BLaER1 (cell line): ENCODE data around the gene PIP5K1B.

Experiments
- H3K27ac ChIP-seq: shearing (Covaris generic); formaldehyde crosslinking; 2 replicates; pipeline ENCODE4 v1.8.1; 2022
- H3K27me3 ChIP-seq: shearing (Covaris generic); formaldehyde crosslinking; 2 replicates; pipeline ENCODE4 v1.8.1; 2022
- H3K36me3 ChIP-seq: shearing (Covaris generic); formaldehyde crosslinking; 2 replicates; pipeline ENCODE4 v1.8.1; 2022
- H3K4me1 ChIP-seq: shearing (Covaris generic); formaldehyde crosslinking; 2 replicates; pipeline ENCODE4 v1.8.1; 2022
- H3K4me2 ChIP-seq: shearing (Covaris generic); formaldehyde crosslinking; 2 replicates; pipeline ENCODE4 v1.8.1; 2022
- H3K4me3 ChIP-seq: shearing (Covaris generic); formaldehyde crosslinking; 2 replicates; pipeline ENCODE4 v1.8.1; 2022
- H3K9ac ChIP-seq: shearing (Covaris generic); formaldehyde crosslinking; 2 replicates; pipeline ENCODE4 v1.8.1; 2022
- H3K9me3 ChIP-seq: shearing (Covaris generic); formaldehyde crosslinking; 2 replicates; pipeline ENCODE4 v1.8.1; 2022
- H4K20me1 ChIP-seq: shearing (Covaris generic); formaldehyde crosslinking; 2 replicates; pipeline ENCODE4 v1.8.1; 2022
- Cebpa-rat ChIP-seq: shearing (Covaris generic); IDR thresholded peaks from 2 replicates; pipeline ENCODE4 v1.8.1; 2022

The PIP5K1B gene

DNA sequence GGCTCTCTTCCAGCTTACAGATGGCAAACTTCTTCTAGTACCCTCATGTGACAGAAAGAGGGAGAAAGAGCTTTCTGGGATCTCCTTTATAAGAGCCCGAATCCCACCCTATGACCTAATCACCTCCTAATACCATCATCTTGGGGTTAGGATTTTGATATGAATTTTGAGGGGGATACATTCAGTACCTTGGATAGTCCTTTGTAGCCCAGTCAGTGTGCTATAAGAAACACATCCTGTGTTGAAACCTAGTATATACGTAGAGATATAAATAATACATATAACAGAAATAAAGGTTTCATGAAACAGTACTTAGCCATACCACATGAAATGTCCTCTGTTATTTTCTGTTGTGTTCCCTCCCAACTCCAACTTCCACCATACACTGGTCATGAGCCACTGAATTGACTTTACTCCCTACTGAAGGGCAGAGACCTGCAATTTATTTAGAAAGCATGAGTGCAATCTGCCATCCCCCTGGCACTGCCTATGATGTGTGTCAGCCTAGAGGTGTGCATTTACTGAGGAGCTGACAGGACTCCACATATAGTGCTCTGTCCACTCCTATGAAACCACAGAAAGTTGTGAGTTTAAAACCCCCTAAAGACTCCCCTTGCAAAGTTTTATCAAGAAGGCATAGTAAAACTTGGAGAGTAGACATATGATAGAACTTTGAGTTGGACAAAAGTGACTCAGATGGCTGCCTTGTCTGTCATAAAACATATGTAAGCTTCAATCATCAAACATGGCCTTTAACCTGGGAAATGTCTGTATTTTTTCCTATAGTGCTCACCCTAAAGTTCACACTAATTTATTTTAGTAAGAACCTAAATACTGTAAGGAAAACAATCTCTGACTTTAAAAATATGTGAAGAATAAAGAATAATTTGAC lies 12.8 kb downstream of the PIP5K1B start:
- Histone ChIP-seq H3K27me3 (no peaks in the 10 kb centered on the region), H3K4me3 (no peak overlapping the region), H3K27ac (no peak overlapping the region), H4K20me1 (no peaks in the 10 kb centered on the region), H3K9me3 (no peaks in the 10 kb centered on the region), H3K4me2 (no peak overlapping the region), H3K4me1 (peaks cover 24% of the 10 kb centered on the region), H3K9ac (no peak overlapping the region), H3K36me3 (no peaks in the 10 kb centered on the region)
- no peak for TF ChIP-seq Cebpa-rat

DNA sequence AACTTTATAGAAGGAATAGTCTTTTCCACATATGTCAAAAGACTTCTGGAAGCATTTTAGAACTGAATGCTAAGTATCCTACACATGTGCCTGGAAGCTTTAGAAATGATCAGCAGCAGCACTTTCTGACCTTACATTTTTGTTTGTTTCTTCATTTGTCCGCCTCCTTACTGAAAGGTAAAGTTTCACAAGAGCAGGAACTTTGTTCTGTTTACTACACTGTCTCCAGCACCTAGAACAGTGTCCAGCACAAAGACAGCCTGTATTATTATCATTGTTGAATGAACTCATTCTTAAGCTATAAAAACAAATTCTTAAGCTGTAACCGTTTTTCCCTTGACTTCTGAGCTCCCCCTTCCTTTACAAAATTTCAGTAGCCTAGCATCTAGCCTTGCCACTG lies 14.8 kb downstream of the PIP5K1B start:
- Histone ChIP-seq H3K9me3 (peaks cover 5% of the 10 kb centered on the region; the same call in 1 of the 2 replicates), H3K27me3 (no peaks in the 10 kb centered on the region), H3K4me2 (no peak overlapping the region), H3K27ac (no peak overlapping the region), H3K4me3 (no peak overlapping the region), H3K36me3 (no peaks in the 10 kb centered on the region), H3K4me1 (peaks cover 18% of the 10 kb centered on the region), H4K20me1 (no peaks in the 10 kb centered on the region), H3K9ac (no peak overlapping the region)
- no peak for TF ChIP-seq Cebpa-rat

DNA sequence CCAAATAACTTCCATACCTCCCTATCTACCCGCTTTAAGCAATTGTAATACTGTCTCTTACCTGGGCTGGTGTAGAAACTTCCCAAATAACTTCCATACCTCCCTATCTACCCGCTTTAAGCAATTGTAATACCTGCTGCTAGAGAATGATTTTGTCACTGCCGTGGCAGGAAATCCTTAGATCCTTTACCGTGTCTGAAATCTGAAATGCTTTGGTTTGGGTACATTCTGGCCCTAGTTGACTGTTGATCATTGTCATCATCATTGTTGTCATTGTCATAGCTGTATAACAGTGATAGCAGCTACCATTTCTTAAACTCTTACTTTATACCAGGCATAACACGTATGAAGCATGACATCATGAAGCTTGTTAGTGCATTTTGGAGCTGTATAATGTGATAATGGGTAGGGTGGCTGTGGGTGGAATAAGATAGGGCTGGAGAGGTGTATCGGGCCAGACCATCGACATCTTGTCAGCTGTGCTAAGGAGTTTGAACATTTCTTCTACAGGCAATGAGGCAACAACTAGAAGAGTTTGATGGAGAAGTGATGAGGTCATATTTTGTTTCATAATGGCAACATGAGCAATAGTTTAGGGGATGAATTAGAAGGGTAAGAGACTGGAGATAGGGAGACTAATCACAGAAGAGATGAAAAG lies 15.7 kb downstream of the PIP5K1B start:
- Histone ChIP-seq H3K4me3 (no peak overlapping the region), H4K20me1 (no peaks in the 10 kb centered on the region), H3K9ac (no peak overlapping the region), H3K9me3 (peaks cover 5% of the 10 kb centered on the region; the same call in 1 of the 2 replicates), H3K36me3 (no peaks in the 10 kb centered on the region), H3K27ac (no peak overlapping the region), H3K27me3 (no peaks in the 10 kb centered on the region), H3K4me2 (no peak overlapping the region), H3K4me1 (peaks cover 10% of the 10 kb centered on the region; the same call in 1 of the 2 replicates)
- TF ChIP-seq Cebpa-rat = no peak

DNA sequence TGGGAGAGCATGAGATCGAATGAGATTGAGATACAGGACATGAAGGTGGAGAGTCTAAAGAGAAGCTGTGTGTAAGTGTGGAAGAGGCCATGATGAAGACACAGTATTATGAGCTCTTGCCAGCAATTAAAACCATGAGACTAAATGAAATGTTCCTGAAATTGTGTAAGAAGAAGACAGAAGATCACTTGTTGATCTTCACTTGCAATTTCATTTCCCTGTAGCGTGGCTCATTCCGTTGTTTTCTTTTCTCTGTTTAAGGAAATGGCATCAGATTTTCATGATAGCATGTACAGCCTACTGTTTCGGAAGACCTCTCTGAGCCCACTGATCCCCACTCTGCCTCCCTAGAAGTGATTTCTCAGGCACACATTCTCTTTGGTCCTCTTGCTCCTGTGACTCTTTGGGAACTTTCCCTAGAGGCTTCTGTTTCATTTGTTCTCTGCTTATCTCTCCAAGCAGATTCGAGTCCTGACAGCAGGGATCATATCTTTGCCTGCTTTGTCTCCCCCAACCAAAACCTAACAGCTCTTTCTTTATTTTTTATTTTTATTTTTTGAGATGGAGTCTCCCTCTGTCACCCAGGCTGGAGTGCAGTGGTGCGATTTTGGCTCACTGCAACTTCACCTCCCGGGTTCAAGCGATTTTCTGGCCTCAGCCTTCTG lies 16.8 kb downstream of the PIP5K1B start:
- Histone ChIP-seq H3K4me1 (no peaks in the 10 kb centered on the region), H3K36me3 (no peaks in the 10 kb centered on the region), H3K9me3 (peaks cover 5% of the 10 kb centered on the region; the same call in 1 of the 2 replicates), H3K27me3 (no peaks in the 10 kb centered on the region), H3K4me3 (no peak overlapping the region), H3K9ac (no peak overlapping the region), H4K20me1 (no peaks in the 10 kb centered on the region), H3K27ac (no peak overlapping the region), H3K4me2 (no peak overlapping the region)
- TF ChIP-seq Cebpa-rat = no peak

DNA sequence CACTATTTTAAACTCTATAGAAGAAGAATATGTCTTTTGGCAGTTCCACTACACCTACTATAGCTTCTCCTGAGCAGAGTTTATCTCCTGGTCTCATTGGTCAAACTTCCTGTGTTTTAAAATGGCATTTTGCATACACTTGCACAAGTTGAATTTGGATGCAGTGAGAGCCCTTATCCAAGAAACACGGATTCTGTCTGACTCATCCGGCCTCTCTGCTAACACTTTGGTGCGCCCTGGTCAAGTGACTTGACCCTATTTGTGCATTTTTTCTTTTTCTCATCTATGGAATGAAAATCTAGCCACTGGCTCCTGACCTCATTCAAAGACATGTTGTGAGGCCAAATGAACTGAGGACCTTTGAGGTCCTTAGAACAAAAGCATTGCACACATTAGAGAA lies 20.0 kb downstream of the PIP5K1B start:
- Histone ChIP-seq H3K9me3 (peaks cover 5% of the 10 kb centered on the region; the same call in 1 of the 2 replicates), H3K4me1 (no peaks in the 10 kb centered on the region), H3K4me2 (no peak overlapping the region), H4K20me1 (no peaks in the 10 kb centered on the region), H3K27ac (no peak overlapping the region), H3K36me3 (no peaks in the 10 kb centered on the region), H3K4me3 (no peak overlapping the region), H3K27me3 (no peaks in the 10 kb centered on the region), H3K9ac (no peak overlapping the region)
- TF ChIP-seq Cebpa-rat = no peak

DNA sequence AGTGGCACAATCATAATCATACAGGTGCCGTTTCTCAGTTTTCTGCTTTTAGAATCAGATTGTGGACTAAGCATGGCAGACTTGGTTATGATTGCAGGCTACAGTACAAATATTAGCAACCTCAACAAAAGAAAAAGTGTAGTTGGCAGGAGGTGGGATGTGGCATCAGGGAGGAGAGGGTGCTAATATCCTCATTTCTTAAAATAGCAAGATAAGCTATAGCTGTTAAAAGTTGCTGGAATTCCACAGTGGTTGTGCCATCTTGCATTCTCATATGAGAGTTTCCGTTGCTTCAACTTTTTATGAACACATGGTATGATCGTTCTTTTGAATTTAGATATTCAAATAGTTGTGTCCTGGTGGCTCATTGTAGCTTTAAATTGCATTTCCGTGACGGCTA lies 21.4 kb downstream of the PIP5K1B start:
- no peak overlapping the region for H3K4me3 ChIP-seq
- no peak for TF ChIP-seq Cebpa-rat

DNA sequence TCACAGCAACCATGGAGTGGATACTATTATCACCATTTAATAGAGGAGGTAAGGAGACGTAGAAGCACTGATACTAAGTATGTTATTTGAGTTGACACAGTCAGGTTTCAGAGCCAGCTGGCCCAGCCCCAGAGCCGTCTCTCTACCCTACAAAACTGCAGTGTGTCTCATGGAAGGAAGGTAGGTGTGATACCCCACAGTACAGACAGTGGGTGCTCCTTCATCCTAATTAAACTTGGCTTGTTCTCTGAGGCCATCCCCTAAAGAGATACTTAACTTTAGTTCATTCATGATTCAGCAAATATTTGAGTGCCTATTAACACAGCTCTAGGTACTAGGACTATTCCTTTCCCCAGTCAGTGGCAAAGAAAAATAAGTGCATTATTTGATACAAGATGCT lies 22.6 kb downstream of the PIP5K1B start:
- TF ChIP-seq Cebpa-rat = no peak
- H3K9me3 ChIP-seq = peaks cover 5% of the 10 kb centered on the region; the same call in 1 of the 2 replicates
- H4K20me1 ChIP-seq = no peaks in the 10 kb centered on the region
- no peaks in the 10 kb centered on the region for H3K27me3 ChIP-seq
- H3K4me1 ChIP-seq = no peaks in the 10 kb centered on the region
- H3K9ac ChIP-seq = no peak overlapping the region
- no peak overlapping the region for H3K4me2 ChIP-seq
- H3K27ac ChIP-seq = no peak overlapping the region
- no peak overlapping the region for H3K4me3 ChIP-seq
- H3K36me3 ChIP-seq = no peaks in the 10 kb centered on the region

More for the DNA sequence above, 21.4 kb downstream of the PIP5K1B start:
- Histone ChIP-seq H3K4me2 (no peak overlapping the region), H3K27me3 (no peaks in the 10 kb centered on the region), H3K4me1 (no peaks in the 10 kb centered on the region), H3K9me3 (peaks cover 5% of the 10 kb centered on the region; the same call in 1 of the 2 replicates), H3K9ac (no peak overlapping the region), H4K20me1 (no peaks in the 10 kb centered on the region), H3K36me3 (no peaks in the 10 kb centered on the region), H3K27ac (no peak overlapping the region)

DNA sequence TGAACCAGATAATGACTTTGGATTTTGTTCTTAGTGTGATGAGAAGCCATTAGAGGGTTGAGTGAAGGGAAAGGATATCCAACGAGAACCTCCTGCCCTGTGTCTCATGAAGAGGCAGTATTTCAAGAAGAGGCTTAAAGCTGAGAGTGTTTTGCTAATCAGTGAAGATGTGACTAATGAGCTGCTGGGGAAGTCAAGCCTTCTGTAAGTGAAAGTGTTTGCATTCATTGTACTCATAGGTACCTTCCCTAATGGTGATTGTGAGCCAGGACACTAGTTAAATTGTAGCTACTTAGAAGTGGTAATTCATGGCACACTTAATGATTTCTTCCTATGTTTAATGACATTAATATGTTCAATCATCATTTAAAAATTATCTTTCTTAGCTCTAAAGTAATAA lies 23.7 kb downstream of the PIP5K1B start:
- no peak overlapping the region for H3K4me3 ChIP-seq
- 0 out of 2 replicates have a peak, but pooled peaks cover 5% of the 10 kb centered on the region for H3K4me1 ChIP-seq
- no peak overlapping the region for H3K4me2 ChIP-seq
- no peak for TF ChIP-seq Cebpa-rat
- no peaks in the 10 kb centered on the region for H4K20me1 ChIP-seq
- H3K27me3 ChIP-seq = no peaks in the 10 kb centered on the region
- H3K9ac ChIP-seq = no peak overlapping the region
- H3K36me3 ChIP-seq = no peaks in the 10 kb centered on the region
- H3K9me3 ChIP-seq = peaks cover 4% of the 10 kb centered on the region; the same call in 1 of the 2 replicates
- no peak overlapping the region for H3K27ac ChIP-seq

DNA sequence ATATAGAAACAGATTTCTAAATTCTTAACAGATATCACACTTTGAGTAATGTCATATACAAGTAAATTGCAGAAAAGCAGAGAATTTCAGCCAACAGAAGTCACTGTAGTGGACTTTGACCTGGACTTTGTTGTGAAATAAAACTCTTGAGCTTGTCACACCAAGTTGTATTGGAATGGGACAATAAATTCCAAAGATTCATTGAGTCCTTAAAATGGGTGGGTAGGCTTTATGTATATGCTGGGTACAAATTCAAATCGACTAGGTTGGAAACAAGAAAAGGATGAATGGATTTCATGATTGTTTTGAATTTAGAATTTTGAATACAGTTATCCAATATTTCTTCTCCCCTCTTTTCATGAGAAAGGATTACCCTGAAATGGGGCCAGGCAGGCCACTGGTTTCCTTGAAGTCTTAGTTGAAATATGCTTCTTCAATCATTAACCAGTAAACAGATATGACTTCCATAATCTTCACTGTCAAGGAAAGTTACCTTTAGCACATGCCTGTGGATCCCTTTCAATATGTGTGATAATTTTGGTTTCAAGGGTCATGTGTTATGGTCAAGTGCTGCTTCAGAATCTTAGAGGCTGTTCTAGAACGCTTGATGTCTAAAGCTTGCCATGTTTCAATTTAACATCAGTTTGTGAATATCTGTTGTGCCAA lies 25.7 kb downstream of the PIP5K1B start:
- no peak for TF ChIP-seq Cebpa-rat
- no peaks in the 10 kb centered on the region for H4K20me1 ChIP-seq
- H3K4me3 ChIP-seq = no peak overlapping the region
- no peaks in the 10 kb centered on the region for H3K9me3 ChIP-seq
- H3K4me2 ChIP-seq = no peak overlapping the region
- H3K27ac ChIP-seq = no peak overlapping the region
- H3K9ac ChIP-seq = no peak overlapping the region
- H3K27me3 ChIP-seq = no peaks in the 10 kb centered on the region
- H3K36me3 ChIP-seq = no peaks in the 10 kb centered on the region
- 0 out of 2 replicates have a peak, but pooled peaks cover 5% of the 10 kb centered on the region for H3K4me1 ChIP-seq
